ENCODE measurements around the gene NPAS4.
"Not testable (repeated sequence)": the region's sequence is repeated elsewhere in the genome, so short reads cannot be mapped to it uniquely, and the experiment has no call there.

NPAS4 gene

GRCh38 chr11:66420671-66421476 is at the start of gene NPAS4:
NPAS4 (plus strand) TSS chr11:66421035; CDS start chr11:66421180, 145 bp downstream.
- DNase-seq (ENCODE audit: low read depth in 3 of 3) = no peak

GRCh38 chr11:66371627-66372415 is 49.0 kb upstream of the NPAS4 start, which contains the start of gene SLC29A2:
SLC29A2 (minus strand) TSS chr11:66371760; CDS start chr11:66371591, 169 bp downstream.
- peak; percentile 58 to 65 (median 64) for DNase-seq (ENCODE audit: low read depth in 3 of 3)

GRCh38 chr11:66373265-66373664 is 47.6 kb upstream of the NPAS4 start:
- no peak for DNase-seq (ENCODE audit: low read depth in 3 of 3)

- not testable (repeated sequence) for DNase-seq (ENCODE audit: low read depth in 3 of 3)
Measured at GRCh38 chr11:66373690-66374287, 47.0 kb upstream of the NPAS4 start.

GRCh38 chr11:66380264-66380663 is 40.6 kb upstream of the NPAS4 start:
- not testable (repeated sequence) for DNase-seq (ENCODE audit: low read depth in 3 of 3)

- not testable (repeated sequence) for DNase-seq (ENCODE audit: low read depth in 3 of 3)
Measured at GRCh38 chr11:66384316-66384715, 36.5 kb upstream of the NPAS4 start.

- peak; percentile 64 to 77 (median 75) for DNase-seq (ENCODE audit: low read depth in 3 of 3)
Measured at GRCh38 chr11:66386171-66387069, 34.4 kb upstream of the NPAS4 start.

- peak; percentile 31 to 51 (median 41) for DNase-seq (ENCODE audit: low read depth in 3 of 3)
Measured at GRCh38 chr11:66388780-66389386, 32.0 kb upstream of the NPAS4 start.

GRCh38 chr11:66391322-66391721 is 29.5 kb upstream of the NPAS4 start:
- no peak for DNase-seq (ENCODE audit: low read depth in 3 of 3)

- DNase-seq (ENCODE audit: low read depth in 3 of 3) = no peak
Measured at GRCh38 chr11:66393954-66394353, 26.9 kb upstream of the NPAS4 start.

- DNase-seq (ENCODE audit: low read depth in 3 of 3) = no peak
Measured at GRCh38 chr11:66407651-66408050, 13.2 kb upstream of the NPAS4 start.

- peak; percentile 81 to 96 (median 83) for DNase-seq (ENCODE audit: low read depth in 3 of 3)
Measured at GRCh38 chr11:66408488-66409214, 12.2 kb upstream of the NPAS4 start.

- no peak for DNase-seq (ENCODE audit: low read depth in 3 of 3)
Measured at GRCh38 chr11:66409226-66409625, 11.6 kb upstream of the NPAS4 start.

- no peak for DNase-seq (ENCODE audit: low read depth in 3 of 3)
Measured at GRCh38 chr11:66410191-66410590, 10.6 kb upstream of the NPAS4 start.

GRCh38 chr11:66411323-66411722 is 9.5 kb upstream of the NPAS4 start:
- DNase-seq (ENCODE audit: low read depth in 3 of 3) = no peak

GRCh38 chr11:66412110-66412509 is 8.7 kb upstream of the NPAS4 start:
- DNase-seq (ENCODE audit: low read depth in 3 of 3) = no peak

GRCh38 chr11:66413167-66413566 is 7.7 kb upstream of the NPAS4 start:
- no peak for DNase-seq (ENCODE audit: low read depth in 3 of 3)

- DNase-seq (ENCODE audit: low read depth in 3 of 3) = no peak
Measured at GRCh38 chr11:66414120-66414934, 6.5 kb upstream of the NPAS4 start.

GRCh38 chr11:66415423-66415822 is 5.4 kb upstream of the NPAS4 start:
- DNase-seq (ENCODE audit: low read depth in 3 of 3) = no peak

All from stimulated activated CD4-positive, alpha-beta T cell treated with anti-CD3 and anti-CD28 coated beads, TNF-alpha, amount 100 ng/mL, for 4 hours (primary cell).